Common myeloid progenitor, CD34-positive (primary cell): ENCODE measurements around the gene CPSF4.

Experiments used
- CTCF ChIA-PET: fragments of 350-600 bp; sonication (Branson Sonifier 250); formaldehyde crosslinking; loops from one replicate; lab custom pipeline; 2021; ENCODE audit warnings: antibody characterized with exemption; lab: Charles Lee
- POLR2A ChIA-PET: fragments of 350-600 bp; sonication (Branson Sonifier 250); formaldehyde crosslinking; loops from one replicate; lab custom pipeline; 2021; ENCODE audit warnings: antibody characterized with exemption; lab: Charles Lee
- DNase-seq, 3 donors: peaks; one replicate each; pipeline versions ENCODE4 v3.0.0 to v3.0.0-alpha.2; 2013
- H3K27ac ChIP-seq, 2 experiments: 1 replicate in 1 of 2; 2 replicates in 1 of 2; pipeline ENCODE4 v1.7.0; 2013; ENCODE audit warnings: inconsistent platforms in 2 of 2, low read length in 2 of 2, mild to moderate bottlenecking in 2 of 2, low read depth in 1 of 2, moderate library complexity in 1 of 2; ENCODE audit not compliant: severe bottlenecking in 2 of 2, insufficient read depth in 1 of 2, poor library complexity in 1 of 2
- H3K27me3 ChIP-seq, 5 experiments: replicated peaks in 2 of 5; 1 replicate in 3 of 5; 2 replicates in 2 of 5; pipeline versions ENCODE4 v1.6.1 to v1.7.0; 2013; ENCODE audit warnings: low read length in 4 of 5, mild to moderate bottlenecking in 2 of 5, moderate library complexity in 2 of 5, inconsistent platforms in 1 of 5; ENCODE audit not compliant: insufficient read depth in 5 of 5, control insufficient read depth in 4 of 5
- H3K36me3 ChIP-seq, 4 experiments: 1 replicate in 2 of 4; 2 replicates in 2 of 4; pipeline versions ENCODE4 v1.6.1 to v1.7.0; 2013; ENCODE audit warnings: low read length in 3 of 4, control low read depth in 1 of 4, mild to moderate bottlenecking in 1 of 4; ENCODE audit not compliant: control insufficient read depth in 4 of 4, insufficient read depth in 4 of 4
- H3K4me1 ChIP-seq, 4 experiments: 1 replicate in 3 of 4; 2 replicates in 1 of 4; pipeline versions ENCODE4 v1.6.1 to v1.7.1; 2013; ENCODE audit warnings: low read length in 3 of 4, mild to moderate bottlenecking in 3 of 4, control low read depth in 1 of 4, inconsistent platforms in 1 of 4, moderate library complexity in 1 of 4; ENCODE audit not compliant: control insufficient read depth in 4 of 4, insufficient read depth in 4 of 4; ENCODE audit errors: control extremely low read depth in 1 of 4
- H3K4me3 ChIP-seq, 7 experiments: 1 replicate in 4 of 7; 2 replicates in 3 of 7; pipeline versions ENCODE4 v1.5.1 to v1.7.0; 2013; ENCODE audit warnings: mild to moderate bottlenecking in 7 of 7, low read length in 6 of 7, moderate library complexity in 6 of 7, inconsistent platforms in 2 of 7, low read depth in 2 of 7, control low read depth in 1 of 7; ENCODE audit not compliant: insufficient read depth in 4 of 7, control insufficient read depth in 1 of 7; ENCODE audit errors: extremely low read depth in 1 of 7
- H3K9me3 ChIP-seq, 5 experiments: 1 replicate in 4 of 5; 2 replicates in 1 of 5; pipeline versions ENCODE4 v1.6.1 to v1.7.1; 2013; ENCODE audit warnings: low read length in 4 of 5, mild to moderate bottlenecking in 2 of 5, inconsistent platforms in 1 of 5, low read depth in 1 of 5, moderate library complexity in 1 of 5; ENCODE audit not compliant: control insufficient read depth in 4 of 5, insufficient read depth in 2 of 5; ENCODE audit errors: control extremely low read depth in 1 of 5
- WGBS: methylation state at CpG from one replicate; pipeline ENCODE4 v1.1.5; 2013; ENCODE audit not compliant: insufficient coverage; 5-methylcytosine and 5-hydroxymethylcytosine counted together

Gene CPSF4

GRCh38 chr7:99490878-99491277 is 52.1 kb downstream of the CPSF4 start:
- no peaks in the 10 kb centered on the region for H3K27me3 ChIP-seq
- H3K9me3 ChIP-seq: peaks cover 8 to 30% (median 17%) of the 10 kb centered on the region in 5 experiments
- no peak overlapping the region for H3K27ac ChIP-seq
- ChIA-PET CTCF (interaction anchor here (1.2 to 2.8 kb wide), 3 partner anchors 12 to 40 kb away, joined by 3 to 11 read pairs (median 4); partner anchors contain the start of gene ZNF789), POLR2A (no interaction called here)
- DNase-seq: no peak
- no CpG with 5 or more reads among the region's 3 CpGs for WGBS
- no peaks in the 10 kb centered on the region for H3K4me1 ChIP-seq
- H3K4me3 ChIP-seq: no peak overlapping the region
- peaks cover 20 to 48% (median 35%) of the 10 kb centered on the region in 4 experiments for H3K36me3 ChIP-seq

DNA sequence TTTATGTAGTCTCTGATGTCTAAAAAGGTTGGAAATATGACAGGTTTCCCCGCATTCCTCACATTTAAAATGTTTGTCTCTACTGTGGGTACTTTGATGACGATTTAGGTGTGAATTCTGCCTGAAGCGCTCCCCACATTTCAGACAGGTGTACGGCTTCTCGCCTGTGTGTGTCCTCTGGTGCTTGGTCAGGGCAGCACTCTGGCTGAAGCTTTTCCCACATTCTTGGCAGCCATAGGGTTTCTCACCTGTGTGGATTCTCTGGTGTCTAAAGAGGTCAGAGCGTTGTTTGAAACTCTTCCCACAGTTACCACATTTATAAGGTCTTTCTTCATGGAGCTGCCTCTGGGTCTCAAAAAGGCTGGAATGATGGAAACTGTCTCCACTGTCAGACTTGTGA is 55.1 kb downstream of the CPSF4 start:
- peaks cover 16 to 49% (median 39%) of the 10 kb centered on the region in 4 experiments for H3K36me3 ChIP-seq
- H3K27me3 ChIP-seq: no peaks in the 10 kb centered on the region
- H3K4me1 ChIP-seq: peaks cover 11 to 16% (median 15%) of the 10 kb centered on the region in 4 experiments
- no peak for DNase-seq
- CTCF ChIA-PET: no interaction called here
- H3K4me3 ChIP-seq: peak overlapping the region in 1 of 7 experiments; percentile 10
- H3K9me3 ChIP-seq: peaks cover 8 to 34% (median 17%) of the 10 kb centered on the region in 5 experiments
- POLR2A ChIA-PET: interaction anchor here (0.5 kb wide), 1 partner anchor 73 kb away, joined by 3 read pairs; no protein-coding TSS in a partner anchor
- H3K27ac ChIP-seq: no peak overlapping the region
- WGBS: 100% methylated on average over 6 of the region's 6 CpGs

- Histone ChIP-seq H3K4me3 (peak overlapping the region in 6 of 7 experiments; percentile 52 to 100 (median 98)), H3K4me1 (peaks cover 12 to 30% (median 21%) of the 10 kb centered on the region in 4 experiments), H3K27me3 (no peaks in the 10 kb centered on the region), H3K36me3 (peaks cover 11 to 40% (median 30%) of the 10 kb centered on the region in 4 experiments), H3K27ac (peak overlapping the region in 1 of 2 experiments; percentile 100), H3K9me3 (peaks cover 8 to 26% (median 17%) of the 10 kb centered on the region in 5 experiments)
- ChIA-PET CTCF (interaction anchor here (0.8 kb wide), 1 partner anchor 13 kb away, joined by 3 read pairs; no protein-coding TSS in a partner anchor), POLR2A (interaction anchor here (0.8 kb wide), 1 partner anchor 119 kb away, joined by 3 read pairs; the partner anchor contains the start of gene ZSCAN25)
- peak; percentile 20 to 77 (median 62) for DNase-seq
- 77% methylated on average over 3 of the region's 6 CpGs for WGBS
Observed at GRCh38 chr7:99497766-99498545, 59.2 kb downstream of the CPSF4 start.

- peak overlapping the region; percentile 99 to 100 for H3K27ac ChIP-seq
- no peaks in the 10 kb centered on the region for H3K27me3 ChIP-seq
- peak overlapping the region in 6 of 7 experiments; percentile 52 to 100 (median 98) for H3K4me3 ChIP-seq
- WGBS: 82% methylated on average over 9 of the region's 11 CpGs
- peaks cover 12 to 30% (median 21%) of the 10 kb centered on the region in 4 experiments for H3K4me1 ChIP-seq
- peaks cover 6 to 20% (median 14%) of the 10 kb centered on the region in 5 experiments for H3K9me3 ChIP-seq
- ChIA-PET CTCF (no interaction called here), POLR2A (interaction anchor here (0.8 kb wide), 1 partner anchor 118 kb away, joined by 3 read pairs; the partner anchor contains the start of gene ZSCAN25)
- DNase-seq: no peak
- peaks cover 10 to 34% (median 24%) of the 10 kb centered on the region in 4 experiments for H3K36me3 ChIP-seq
Observed at GRCh38 chr7:99498546-99498944, 59.8 kb downstream of the CPSF4 start.

GRCh38 chr7:99499371-99499720 is 60.6 kb downstream of the CPSF4 start:
- peak; percentile 65 to 88 (median 76) for DNase-seq
- Histone ChIP-seq H3K4me3 (peak overlapping the region; percentile 86 to 100 (median 99)), H3K27ac (peak overlapping the region; percentile 99 to 100), H3K4me1 (peaks cover 12 to 30% (median 24%) of the 10 kb centered on the region in 4 experiments), H3K36me3 (peaks cover 2 to 26% (median 16%) of the 10 kb centered on the region in 4 experiments), H3K9me3 (peaks cover 0 to 12% (median 6%) of the 10 kb centered on the region in 5 experiments), H3K27me3 (no peaks in the 10 kb centered on the region)
- 0% methylated on average over 8 of the region's 14 CpGs for WGBS
- ChIA-PET CTCF (no interaction called here), POLR2A (interaction anchor here (1.1 to 1.9 kb wide), 3 partner anchors 34 to 59 kb away, joined by 3 to 7 read pairs (median 7); partner anchors contain the start of genes ATP5MF, FAM200A and ZNF655)

DNA sequence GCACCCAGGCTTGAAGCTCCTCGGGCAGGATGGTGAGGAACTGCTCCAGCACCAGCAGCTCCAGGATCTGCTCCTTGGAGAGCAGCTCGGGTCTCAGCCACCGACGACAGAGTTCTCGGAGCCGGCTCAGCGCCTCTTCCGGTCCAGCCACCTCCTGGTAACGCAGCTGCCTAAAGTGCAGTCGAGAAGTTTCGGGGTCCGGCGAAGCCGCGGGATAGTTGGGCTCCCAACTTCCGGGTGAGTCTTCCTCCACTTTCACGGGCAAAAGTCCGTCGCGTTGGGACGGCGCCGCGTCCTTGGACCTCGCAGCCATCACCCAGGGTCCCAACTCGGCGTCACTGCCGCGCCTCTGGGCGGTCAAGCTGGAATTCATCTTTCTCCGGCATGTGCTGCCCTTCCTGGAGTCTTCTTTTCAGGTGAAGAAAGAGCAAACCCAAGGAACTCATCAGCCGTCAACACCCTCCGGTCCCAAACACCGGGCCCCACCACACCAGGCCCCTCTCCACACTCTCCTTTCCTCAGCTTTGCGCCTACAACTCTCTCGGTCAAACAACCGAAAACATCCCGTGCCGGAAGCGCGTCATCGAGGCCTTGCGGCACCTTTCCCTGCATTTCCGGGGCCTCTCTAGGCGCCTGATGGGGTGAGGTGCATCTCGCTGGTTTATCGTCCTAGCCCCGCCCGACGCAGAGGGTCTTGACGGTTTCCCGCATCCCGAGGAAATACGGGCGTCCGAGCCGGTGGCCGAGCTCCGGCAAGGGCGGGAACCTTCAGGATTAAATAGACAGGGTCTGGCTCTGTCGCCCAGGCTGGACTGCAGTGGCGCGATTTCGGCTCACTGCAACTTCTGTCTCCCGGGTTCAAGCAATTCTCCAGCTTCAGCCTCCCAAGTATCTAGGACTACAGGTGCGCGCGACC is 61.2 kb downstream of the CPSF4 start, which contains the start of gene ZNF394:
Gene ZNF394, minus strand, starts transcription at position 561 of the 916 bp plus-strand sequence. Its CDS starts 188 bp downstream, at position 373.
- Histone ChIP-seq H3K9me3 (peaks cover 0 to 6% (median under 1%) of the 10 kb centered on the region in 5 experiments), H3K27me3 (no peaks in the 10 kb centered on the region), H3K27ac (peak within 1 kb of the TSS; percentile 99 to 100), H3K36me3 (peaks cover 0 to 20% (median 12%) of the 10 kb centered on the region in 4 experiments), H3K4me3 (peak within 1 kb of the TSS; percentile 86 to 100 (median 99)), H3K4me1 (peaks cover 12 to 30% (median 24%) of the 10 kb centered on the region in 4 experiments)
- CTCF ChIA-PET: interaction anchor here (0.9 kb wide), 1 partner anchor 40 kb away, joined by 5 read pairs; no protein-coding TSS in a partner anchor
- POLR2A ChIA-PET: interaction anchor here (0.6 to 1.9 kb wide), 6 partner anchors 34 to 414 kb away, joined by 3 to 7 read pairs (median 4); partner anchors contain the start of genes ATP5MF, BUD31, FAM200A and ZNF655
- under 1% methylated on average over 64 of the region's 68 CpGs for WGBS
- DNase-seq: peak; percentile 93 to 95 (median 94)
